Breast epithelium (tissue), 3 donors: Measurements from ENCODE around the gene NRL.

Experiments
- POLR2A ChIP-seq: fragments of 450-650 bp; IDR thresholded peaks from one replicate; pipeline ENCODE4 v1.6.1; 2016; ENCODE audit warnings: antibody characterized with exemption, mild to moderate bottlenecking, moderate library complexity
- POLR2AphosphoS5 ChIP-seq, 3 donors: sonication (generic); formaldehyde crosslinking; IDR thresholded peaks; one replicate each; pipeline ENCODE4 v1.6.1; 2017; ENCODE audit warnings: antibody characterized with exemption in 3 of 3
- TF ChIP-seq, protein P1 (sequence below), 3 donors: fragments of 450-650 bp; IDR thresholded peaks; one replicate each; pipeline ENCODE4 v1.5.1; 2016 to 2017; ENCODE audit warnings: antibody characterized with exemption in 3 of 3, mild to moderate bottlenecking in 3 of 3, moderate library complexity in 3 of 3

DNA sequence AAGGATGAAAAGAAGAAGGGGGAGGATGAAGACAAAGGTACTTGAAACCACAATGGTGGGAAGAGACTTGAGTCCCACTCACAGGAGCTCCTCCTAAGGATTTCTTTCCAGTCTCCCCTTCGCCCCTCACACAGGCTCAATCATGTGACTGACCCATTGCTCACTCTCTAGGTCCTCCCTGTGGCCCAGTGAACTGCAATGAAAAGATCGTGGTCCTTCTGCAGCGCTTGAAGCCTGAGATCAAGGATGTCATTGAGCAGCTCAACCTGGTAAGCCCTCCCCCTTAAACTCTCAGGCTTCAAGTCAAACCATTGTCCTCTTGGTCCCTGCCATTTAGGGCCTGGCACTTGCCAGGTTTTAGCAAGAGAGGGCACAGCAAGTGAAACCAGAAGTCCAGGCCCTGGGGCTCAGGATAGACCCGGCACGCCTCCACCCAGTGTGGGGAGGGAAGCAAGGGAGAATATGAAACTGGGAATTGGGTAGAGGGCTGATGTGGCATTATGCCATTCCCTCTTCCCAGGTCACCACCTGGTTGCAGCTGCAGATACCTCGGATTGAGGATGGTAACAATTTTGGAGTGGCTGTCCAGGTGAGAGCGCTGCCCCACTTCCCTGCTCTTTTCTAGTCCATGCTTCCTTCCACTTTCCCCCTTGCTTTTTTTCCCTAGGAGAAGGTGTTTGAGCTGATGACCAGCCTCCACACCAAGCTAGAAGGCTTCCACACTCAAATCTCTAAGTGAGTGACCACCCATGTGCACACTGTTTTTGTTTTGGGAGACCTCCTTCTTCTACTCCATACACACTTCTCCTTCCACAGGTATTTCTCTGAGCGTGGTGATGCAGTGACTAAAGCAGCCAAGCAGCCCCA is 23.0 kb upstream of the NRL start:
- TF ChIP-seq, protein P1, sequence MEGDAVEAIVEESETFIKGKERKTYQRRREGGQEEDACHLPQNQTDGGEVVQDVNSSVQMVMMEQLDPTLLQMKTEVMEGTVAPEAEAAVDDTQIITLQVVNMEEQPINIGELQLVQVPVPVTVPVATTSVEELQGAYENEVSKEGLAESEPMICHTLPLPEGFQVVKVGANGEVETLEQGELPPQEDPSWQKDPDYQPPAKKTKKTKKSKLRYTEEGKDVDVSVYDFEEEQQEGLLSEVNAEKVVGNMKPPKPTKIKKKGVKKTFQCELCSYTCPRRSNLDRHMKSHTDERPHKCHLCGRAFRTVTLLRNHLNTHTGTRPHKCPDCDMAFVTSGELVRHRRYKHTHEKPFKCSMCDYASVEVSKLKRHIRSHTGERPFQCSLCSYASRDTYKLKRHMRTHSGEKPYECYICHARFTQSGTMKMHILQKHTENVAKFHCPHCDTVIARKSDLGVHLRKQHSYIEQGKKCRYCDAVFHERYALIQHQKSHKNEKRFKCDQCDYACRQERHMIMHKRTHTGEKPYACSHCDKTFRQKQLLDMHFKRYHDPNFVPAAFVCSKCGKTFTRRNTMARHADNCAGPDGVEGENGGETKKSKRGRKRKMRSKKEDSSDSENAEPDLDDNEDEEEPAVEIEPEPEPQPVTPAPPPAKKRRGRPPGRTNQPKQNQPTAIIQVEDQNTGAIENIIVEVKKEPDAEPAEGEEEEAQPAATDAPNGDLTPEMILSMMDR (IDR thresholded peaks at IDR 0.05), result no peak
- TF ChIP-seq POLR2A, result no peak
- no peak for TF ChIP-seq POLR2AphosphoS5 (IDR thresholded peaks at IDR 0.05)
